Kidney epithelial cell (primary cell): ENCODE measurements around the gene CFAP77. TPM values are rescaled to one million over a fixed set of nuclear protein-coding genes. Genes with fewer than 3 reads are reported as not detected.

Experiments used
- DNase-seq: peaks from one replicate; pipeline ENCODE4 v3.0.0-alpha.2; 2010; ENCODE audit warnings: low read depth
- H3K27me3 ChIP-seq: 2 replicates; pipeline ENCODE4 v1.6.0; 2011; ENCODE audit warnings: low read length; ENCODE audit not compliant: control insufficient read depth, insufficient read depth
- H3K36me3 ChIP-seq: 2 replicates; pipeline ENCODE4 v1.5.1; 2011; ENCODE audit warnings: low read length; ENCODE audit not compliant: control insufficient read depth, insufficient read depth
- H3K4me3 ChIP-seq: 2 replicates; pipeline ENCODE4 v1.5.1; 2011; ENCODE audit warnings: low read depth, mild to moderate bottlenecking, control low read depth, low read length
- CTCF ChIP-seq: IDR thresholded peaks from 2 replicates; pipeline ENCODE4 v1.5.1; 2011; ENCODE audit warnings: mild to moderate bottlenecking, moderate library complexity, low read length, control low read depth, inconsistent platforms; ENCODE audit not compliant: insufficient read depth, poor library complexity, severe bottlenecking
- total RNA-seq: library from RNA; depleted of rRNA; stranded (reverse); fragments of >200 nt; gene quantifications from 2 replicates; pipeline ENCODE4 v1.2.3, GENCODE V29; 2015

CFAP77 gene
- total RNA-seq, 1 donor from 2014 or later, result 0.58 TPM

- no peak for DNase-seq
- peaks cover 12% of the 10 kb centered on the region for H3K27me3 ChIP-seq
- no peak for TF ChIP-seq CTCF
Observed at GRCh38 chr9:132531195-132531594, 121.2 kb downstream of the CFAP77 start.

GRCh38 chr9:132531710-132532570 is 121.9 kb downstream of the CFAP77 start:
- no peak for DNase-seq
- H3K27me3 ChIP-seq, result peaks cover 12% of the 10 kb centered on the region
- TF ChIP-seq CTCF, result no peak
- no peaks in the 10 kb centered on the region for H3K36me3 ChIP-seq
- H3K4me3 ChIP-seq, result no peak overlapping the region

More at GRCh38 chr9:132531195-132531594, 121.2 kb downstream of the CFAP77 start:
- Histone ChIP-seq H3K4me3 (no peak overlapping the region), H3K36me3 (no peaks in the 10 kb centered on the region)

GRCh38 chr9:132534832-132535231 is 124.8 kb downstream of the CFAP77 start:
- DNase-seq, result no peak
- no peaks in the 10 kb centered on the region for H3K36me3 ChIP-seq
- H3K4me3 ChIP-seq, result no peak overlapping the region
- TF ChIP-seq CTCF, result no peak
- peaks cover 12% of the 10 kb centered on the region for H3K27me3 ChIP-seq

- TF ChIP-seq CTCF, result no peak
- no peaks in the 10 kb centered on the region for H3K36me3 ChIP-seq
- no peak for DNase-seq
- H3K4me3 ChIP-seq, result no peak overlapping the region
- H3K27me3 ChIP-seq, result peaks cover 12% of the 10 kb centered on the region
Observed at GRCh38 chr9:132536124-132536523, 126.1 kb downstream of the CFAP77 start.

GRCh38 chr9:132537352-132537751 is 127.3 kb downstream of the CFAP77 start:
- DNase-seq, result no peak
- TF ChIP-seq CTCF, result no peak
- H3K4me3 ChIP-seq, result no peak overlapping the region
- peaks cover under 1% of the 10 kb centered on the region for H3K27me3 ChIP-seq
- H3K36me3 ChIP-seq, result no peaks in the 10 kb centered on the region

GRCh38 chr9:132538071-132538470 is 128.1 kb downstream of the CFAP77 start:
- H3K36me3 ChIP-seq, result no peaks in the 10 kb centered on the region
- DNase-seq, result peak; percentile 39
- TF ChIP-seq CTCF, result no peak
- peaks cover 3% of the 10 kb centered on the region for H3K27me3 ChIP-seq
- H3K4me3 ChIP-seq, result no peak overlapping the region
